Aorta (tissue), 5 donors: Measurements from ENCODE around the gene ATP1A4. TPM values are rescaled to one million over a fixed set of nuclear protein-coding genes. Genes with fewer than 3 reads are reported as not detected.

Experiments
- ATAC-seq: fragments of 200-7000 bp; cut with Tn5 transposase; one replicate; pipeline ENCODE4 v1.9.1; 2022; ENCODE audit warnings: moderate library complexity; ENCODE audit not compliant: low FRiP score
- DNase-seq, 2 donors: peaks; one replicate each; pipeline ENCODE4 v3.0.0-alpha.2; 2020
- H3K27ac ChIP-seq, 2 donors: one replicate each; pipeline ENCODE4 v1.5.1; 2013; ENCODE audit warnings: low read length in 2 of 2, mild to moderate bottlenecking in 2 of 2, moderate library complexity in 2 of 2, control low read depth in 1 of 2, inconsistent platforms in 1 of 2, low read depth in 1 of 2
- H3K27me3 ChIP-seq, 2 donors: one replicate each; pipeline ENCODE4 v1.6.1; 2013; ENCODE audit warnings: control low read depth in 1 of 2, low read length in 1 of 2, mild to moderate bottlenecking in 1 of 2, moderate library complexity in 1 of 2; ENCODE audit not compliant: insufficient read depth in 2 of 2, control insufficient read depth in 1 of 2
- H3K36me3 ChIP-seq, 2 donors: one replicate each; pipeline ENCODE4 v1.6.1; 2013; ENCODE audit warnings: control low read depth in 1 of 2, low read length in 1 of 2, mild to moderate bottlenecking in 1 of 2; ENCODE audit not compliant: insufficient read depth in 2 of 2, control insufficient read depth in 1 of 2
- H3K4me1 ChIP-seq, 2 donors: one replicate each; pipeline ENCODE4 v1.6.1; 2013; ENCODE audit warnings: low read length in 2 of 2, control low read depth in 1 of 2, mild to moderate bottlenecking in 1 of 2, moderate library complexity in 1 of 2; ENCODE audit not compliant: insufficient read depth in 2 of 2, control insufficient read depth in 1 of 2
- H3K4me3 ChIP-seq, 2 donors: one replicate each; pipeline ENCODE4 v1.5.1; 2013; ENCODE audit warnings: low read length in 2 of 2, control low read depth in 1 of 2, mild to moderate bottlenecking in 1 of 2
- H3K9me3 ChIP-seq: one replicate; pipeline ENCODE4 v1.6.1; 2013; ENCODE audit warnings: mild to moderate bottlenecking, low read length; ENCODE audit not compliant: control insufficient read depth
- WGBS, 2 donors: extraction: QIAGEN DNeasy Blood & Tissue Kit; methylation state at CpG; one replicate each; pipeline ENCODE4 v1.1.7; 2013; 5-methylcytosine and 5-hydroxymethylcytosine counted together
- intact Hi-C, 2 donors: fragments of 100-400 bp; cut with DNase I; formaldehyde crosslinking; loops; one replicate each; pipeline versions ENCODE4 v1.14.2 to v1.15.0; 2022
- polyA plus RNA-seq, 2 donors: library from polyadenylated mRNA; stranded (reverse); fragments of 200-250 nt; gene quantifications; one replicate each; pipeline ENCODE4 v1.2.3, GENCODE V29; 2013
- total RNA-seq, 2 donors: library from RNA; stranded (reverse); fragmentation: NEBNext Ultra II Directional; extraction: Animal tissue kit (Norgen Biotek cat#: 25700); gene quantifications; one replicate each; pipeline ENCODE4 v1.2.1, GENCODE V29; 2021
- donor health status: healthy with polysubstance abuse.
- donor health status: Bipolar disorder and iron deficiency.
- donor health status: DM: no; HTN: no; CAD: no.
- donor health status: DM: no; HTN: no; CAD: no.
- donor health status: DM: yes; HTN: yes; CAD: no.

The ATP1A4 gene
- total and polyA plus RNA-seq, 4 donors: 0.19 to 0.36 TPM; not detected in 2

- no peak overlapping the region for H3K27ac ChIP-seq
- no peak for ATAC-seq
- DNase-seq: no peak
- 77 to 85% methylated on average over 2 of the region's 2 CpGs for WGBS, 2 donors
- peaks cover 3 to 16% of the 10 kb centered on the region in 2 donors for H3K36me3 ChIP-seq
- H3K4me3 ChIP-seq: no peak overlapping the region
- no peaks in the 10 kb centered on the region for H3K9me3 ChIP-seq
- H3K27me3 ChIP-seq: no peaks in the 10 kb centered on the region
- no peaks in the 10 kb centered on the region for H3K4me1 ChIP-seq
- intact Hi-C loops: no loop called here
These were observed 75.2 kb downstream of the ATP1A4 start for GRCh38 chr1:160226623-160227022.

- ATAC-seq: no peak
- intact Hi-C loops: no loop called here
These were observed 75.6 kb downstream of the ATP1A4 start for GRCh38 chr1:160227034-160227433.

GRCh38 chr1:160227561-160227960 lies 76.2 kb downstream of the ATP1A4 start:
- H3K4me1 ChIP-seq: no peaks in the 10 kb centered on the region
- peaks cover 3 to 12% of the 10 kb centered on the region in 2 donors for H3K36me3 ChIP-seq
- no peaks in the 10 kb centered on the region for H3K27me3 ChIP-seq
- intact Hi-C loops: no loop called here
- no peak overlapping the region for H3K4me3 ChIP-seq
- H3K27ac ChIP-seq: no peak overlapping the region
- ATAC-seq (no peak), DNase-seq (no peak)
- no peaks in the 10 kb centered on the region for H3K9me3 ChIP-seq
- 91 to 93% methylated on average over 1 of the region's 1 CpG for WGBS, 2 donors

More at GRCh38 chr1:160227034-160227433, 75.6 kb downstream of the ATP1A4 start:
- no peaks in the 10 kb centered on the region for H3K27me3 ChIP-seq
- no peaks in the 10 kb centered on the region for H3K9me3 ChIP-seq
- no peak for DNase-seq
- no peaks in the 10 kb centered on the region for H3K4me1 ChIP-seq
- peaks cover 3 to 14% of the 10 kb centered on the region in 2 donors for H3K36me3 ChIP-seq
- no peak overlapping the region for H3K27ac ChIP-seq
- no peak overlapping the region for H3K4me3 ChIP-seq
- 39 to 45% methylated on average over 4 of the region's 4 CpGs for WGBS, 2 donors

GRCh38 chr1:160228431-160228830 lies 77.0 kb downstream of the ATP1A4 start:
- Histone ChIP-seq H3K4me3 (no peak overlapping the region), H3K9me3 (no peaks in the 10 kb centered on the region), H3K27ac (no peak overlapping the region), H3K27me3 (no peaks in the 10 kb centered on the region), H3K36me3 (peaks cover 3 to 8% of the 10 kb centered on the region in 2 donors), H3K4me1 (no peaks in the 10 kb centered on the region)
- no peak for ATAC-seq
- no peak for DNase-seq
- intact Hi-C loops: no loop called here

GRCh38 chr1:160232911-160233310 lies 81.5 kb downstream of the ATP1A4 start:
- no peaks in the 10 kb centered on the region for H3K27me3 ChIP-seq
- H3K36me3 ChIP-seq: peaks cover 0 to 1% of the 10 kb centered on the region in 2 donors
- intact Hi-C loops: no loop called here
- no peaks in the 10 kb centered on the region for H3K9me3 ChIP-seq
- ATAC-seq (no peak), DNase-seq (no peak)
- no peak overlapping the region for H3K27ac ChIP-seq
- no peak overlapping the region for H3K4me3 ChIP-seq
- no peaks in the 10 kb centered on the region for H3K4me1 ChIP-seq

Other genes with a start within 250 kb of the ATP1A4 start
- gene TAGLN2, start 226.1 kb upstream of the ATP1A4 start, total RNA-seq: 100 to 1,000 TPM; 316 to 350 TPM
- gene TAGLN2, start 226.1 kb upstream of the ATP1A4 start, polyA plus RNA-seq: 100 to 1,000 TPM; 349 to 383 TPM
- under 1 TPM in 1 of 2 donors, not detected in 1; 0.30 TPM for gene IGSF9, start 206.0 kb upstream of the ATP1A4 start, total RNA-seq
- 1 to 10 TPM in 1 of 2 donors, under 1 TPM in 1; 0.05 to 1.0 TPM for gene IGSF9, start 206.0 kb upstream of the ATP1A4 start, polyA plus RNA-seq
- not detected for gene SLAMF9, start 197.4 kb upstream of the ATP1A4 start, total RNA-seq
- not detected for gene SLAMF9, start 197.4 kb upstream of the ATP1A4 start, polyA plus RNA-seq
- 1 to 10 TPM; 5.3 to 6.7 TPM for gene PIGM, start 119.6 kb upstream of the ATP1A4 start, total RNA-seq
- gene PIGM, start 119.6 kb upstream of the ATP1A4 start, polyA plus RNA-seq: 1 to 10 TPM; 1.3 to 3.6 TPM
- gene KCNJ10, start 81.4 kb upstream of the ATP1A4 start, total RNA-seq: under 1 TPM; 0.10 to 0.24 TPM
- gene KCNJ10, start 81.4 kb upstream of the ATP1A4 start, polyA plus RNA-seq: under 1 TPM in 1 of 2 donors, not detected in 1; 0.63 TPM
- not detected for gene KCNJ9, start 70.1 kb upstream of the ATP1A4 start, total RNA-seq
- gene KCNJ9, start 70.1 kb upstream of the ATP1A4 start, polyA plus RNA-seq: not detected
- gene IGSF8, start 53.0 kb upstream of the ATP1A4 start, total RNA-seq: 10 to 100 TPM; 29.5 to 33.5 TPM
- 10 to 100 TPM; 10.5 to 48.0 TPM for gene IGSF8, start 53.0 kb upstream of the ATP1A4 start, polyA plus RNA-seq
- 10 to 100 TPM; 24.8 to 27.7 TPM for gene ATP1A2, start 35.8 kb upstream of the ATP1A4 start, total RNA-seq
- gene ATP1A2, start 35.8 kb upstream of the ATP1A4 start, polyA plus RNA-seq: 10 to 100 TPM; 15.3 to 26.9 TPM
- 1 to 10 TPM; 1.6 to 4.4 TPM for gene CASQ1, start 39.0 kb downstream of the ATP1A4 start, total RNA-seq
- 10 to 100 TPM in 1 of 2 donors, 1 to 10 TPM in 1; 3.5 to 15.2 TPM for gene CASQ1, start 39.0 kb downstream of the ATP1A4 start, polyA plus RNA-seq
- 100 to 1,000 TPM; 258 to 313 TPM for gene PEA15, start 53.8 kb downstream of the ATP1A4 start, total RNA-seq
- gene PEA15, start 53.8 kb downstream of the ATP1A4 start, polyA plus RNA-seq: 100 to 1,000 TPM; 296 to 350 TPM
- 100 to 1,000 TPM; 134 to 152 TPM for gene DCAF8, start 110.9 kb downstream of the ATP1A4 start, total RNA-seq
- gene DCAF8, start 110.9 kb downstream of the ATP1A4 start, polyA plus RNA-seq: 100 to 1,000 TPM in 1 of 2 donors, 10 to 100 TPM in 1; 39.2 to 128 TPM
- 10 to 100 TPM; 44.8 to 55.1 TPM for gene PEX19, start 133.5 kb downstream of the ATP1A4 start, total RNA-seq
- gene PEX19, start 133.5 kb downstream of the ATP1A4 start, polyA plus RNA-seq: 10 to 100 TPM; 32.2 to 32.3 TPM
- 100 to 1,000 TPM; 174 to 193 TPM for gene COPA, start 191.6 kb downstream of the ATP1A4 start, total RNA-seq
- gene COPA, start 191.6 kb downstream of the ATP1A4 start, polyA plus RNA-seq: 10 to 100 TPM; 44.5 to 91.6 TPM
- 10 to 100 TPM; 56.4 to 67.3 TPM for gene NCSTN, start 191.8 kb downstream of the ATP1A4 start, total RNA-seq
- 10 to 100 TPM; 17.0 to 49.7 TPM for gene NCSTN, start 191.8 kb downstream of the ATP1A4 start, polyA plus RNA-seq
- gene NHLH1, start 215.5 kb downstream of the ATP1A4 start, total RNA-seq: under 1 TPM; 0.13 to 0.24 TPM
- not detected for gene NHLH1, start 215.5 kb downstream of the ATP1A4 start, polyA plus RNA-seq
- gene VANGL2, start 249.0 kb downstream of the ATP1A4 start, total RNA-seq: 1 to 10 TPM; 1.3 to 4.4 TPM
- under 1 TPM; 0.26 to 0.50 TPM for gene VANGL2, start 249.0 kb downstream of the ATP1A4 start, polyA plus RNA-seq